ENCODE data around the gene EIF4EBP3. TPM values are rescaled to one million over a fixed set of nuclear protein-coding genes. Genes with fewer than 3 reads are reported as not detected.
A peak's percentile ranks its signal among the peaks of the same experiment; 100 is the strongest.
"Not testable (repeated sequence)": the region's sequence is repeated elsewhere in the genome, so short reads cannot be mapped to it uniquely, and the experiment has no call there.

Gene EIF4EBP3
- total RNA-seq, 1 experiment from 2014 or later = 18.8 TPM

DNA sequence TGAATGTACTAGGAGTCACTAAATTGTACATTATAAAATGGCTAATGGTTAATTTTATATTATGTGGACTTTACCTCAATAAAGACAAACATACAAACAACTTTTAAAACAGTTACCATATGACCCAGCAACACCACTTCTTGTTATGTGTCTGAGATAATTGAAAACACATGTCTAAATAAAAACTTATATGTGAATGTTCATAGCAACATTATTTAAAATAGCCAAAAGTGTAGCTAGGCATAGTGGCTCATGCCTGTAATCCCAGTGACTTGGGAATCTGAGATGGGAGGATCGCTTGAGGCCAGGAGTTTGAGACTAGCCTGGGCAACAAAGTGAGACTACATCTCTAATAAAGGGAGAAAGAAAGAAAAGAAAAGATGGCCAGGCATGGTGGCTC lies 40.0 kb downstream of the EIF4EBP3 start:
- H3K27ac Mint-ChIP-seq (ENCODE audit: unreplicated experiment) = no peak overlapping the region
- no peaks in the 10 kb centered on the region for H3K36me3 Mint-ChIP-seq (ENCODE audit: insufficient read depth, unreplicated experiment)
- TF ChIP-seq, protein P1, sequence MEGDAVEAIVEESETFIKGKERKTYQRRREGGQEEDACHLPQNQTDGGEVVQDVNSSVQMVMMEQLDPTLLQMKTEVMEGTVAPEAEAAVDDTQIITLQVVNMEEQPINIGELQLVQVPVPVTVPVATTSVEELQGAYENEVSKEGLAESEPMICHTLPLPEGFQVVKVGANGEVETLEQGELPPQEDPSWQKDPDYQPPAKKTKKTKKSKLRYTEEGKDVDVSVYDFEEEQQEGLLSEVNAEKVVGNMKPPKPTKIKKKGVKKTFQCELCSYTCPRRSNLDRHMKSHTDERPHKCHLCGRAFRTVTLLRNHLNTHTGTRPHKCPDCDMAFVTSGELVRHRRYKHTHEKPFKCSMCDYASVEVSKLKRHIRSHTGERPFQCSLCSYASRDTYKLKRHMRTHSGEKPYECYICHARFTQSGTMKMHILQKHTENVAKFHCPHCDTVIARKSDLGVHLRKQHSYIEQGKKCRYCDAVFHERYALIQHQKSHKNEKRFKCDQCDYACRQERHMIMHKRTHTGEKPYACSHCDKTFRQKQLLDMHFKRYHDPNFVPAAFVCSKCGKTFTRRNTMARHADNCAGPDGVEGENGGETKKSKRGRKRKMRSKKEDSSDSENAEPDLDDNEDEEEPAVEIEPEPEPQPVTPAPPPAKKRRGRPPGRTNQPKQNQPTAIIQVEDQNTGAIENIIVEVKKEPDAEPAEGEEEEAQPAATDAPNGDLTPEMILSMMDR (IDR thresholded peaks at IDR 0.05; ENCODE audit: unreplicated experiment) = no peak
- no peaks in the 10 kb centered on the region for H3K4me1 Mint-ChIP-seq (ENCODE audit: low read depth, unreplicated experiment)
- intact Hi-C loops (cut with micrococcal nuclease; ENCODE audit: unreplicated experiment) = no loop called here
- no peaks in the 10 kb centered on the region for H3K9me3 Mint-ChIP-seq (ENCODE audit: low read depth, unreplicated experiment)
- BruUV-seq (replicated peaks) = no TSS peak
- no peak for DNase-seq
- H3K27me3 Mint-ChIP-seq (ENCODE audit: unreplicated experiment) = no peaks in the 10 kb centered on the region
- CTCF ChIA-PET = no interaction called here
- H3K4me3 Mint-ChIP-seq (ENCODE audit: low read depth, unreplicated experiment) = no peak overlapping the region

DNA sequence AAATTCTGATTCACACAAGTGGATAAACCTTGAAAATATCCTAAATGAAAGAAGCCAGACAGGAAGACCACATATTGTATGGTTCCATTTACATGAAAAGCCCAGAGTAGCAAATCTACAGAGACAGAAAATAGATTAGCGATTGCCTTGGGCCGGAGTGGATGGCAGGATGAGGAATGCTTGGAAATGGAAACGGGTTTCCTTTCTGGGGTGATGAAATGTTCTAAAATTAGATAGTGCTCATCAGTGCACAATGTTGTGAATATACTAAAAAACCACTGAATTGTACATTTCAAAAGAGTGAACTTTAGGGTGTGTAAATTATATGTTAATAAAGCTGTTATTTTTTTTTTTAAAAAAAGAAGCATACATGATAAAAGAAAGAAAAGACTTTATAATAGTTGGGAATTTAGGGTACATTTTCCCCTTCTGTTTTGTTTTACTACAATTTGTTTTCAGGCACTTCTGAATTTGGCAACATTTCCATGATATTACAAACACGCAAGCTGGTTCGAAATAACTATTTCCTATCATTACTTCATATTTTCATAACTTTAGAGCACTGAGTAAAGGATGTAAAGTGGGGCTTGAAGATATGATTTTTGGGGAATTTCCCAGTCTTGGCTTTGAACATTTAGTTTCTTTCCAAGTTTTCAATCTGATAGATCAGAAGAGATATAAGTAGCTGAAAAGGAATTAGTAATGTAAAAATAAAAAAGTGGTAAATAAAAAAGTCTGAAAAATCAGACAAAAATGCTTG lies 41.0 kb downstream of the EIF4EBP3 start:
- Mint-ChIP-seq H3K9me3 (ENCODE audit: low read depth, unreplicated experiment) (no peaks in the 10 kb centered on the region), H3K4me3 (ENCODE audit: low read depth, unreplicated experiment) (no peak overlapping the region), H3K27me3 (ENCODE audit: unreplicated experiment) (no peaks in the 10 kb centered on the region), H3K4me1 (ENCODE audit: low read depth, unreplicated experiment) (no peaks in the 10 kb centered on the region), H3K27ac (ENCODE audit: unreplicated experiment) (no peak overlapping the region), H3K36me3 (ENCODE audit: insufficient read depth, unreplicated experiment) (no peaks in the 10 kb centered on the region)
- no peak for DNase-seq
- CTCF ChIA-PET = interaction anchor here (0.6 kb wide), 1 partner anchor 245 kb away, joined by 5 read pairs; no protein-coding TSS in a partner anchor
- no TSS peak for BruUV-seq (replicated peaks)
- intact Hi-C loops (cut with micrococcal nuclease; ENCODE audit: unreplicated experiment) = no loop called here
- TF ChIP-seq, protein P1 (IDR thresholded peaks at IDR 0.05; ENCODE audit: unreplicated experiment) = no peak

DNA sequence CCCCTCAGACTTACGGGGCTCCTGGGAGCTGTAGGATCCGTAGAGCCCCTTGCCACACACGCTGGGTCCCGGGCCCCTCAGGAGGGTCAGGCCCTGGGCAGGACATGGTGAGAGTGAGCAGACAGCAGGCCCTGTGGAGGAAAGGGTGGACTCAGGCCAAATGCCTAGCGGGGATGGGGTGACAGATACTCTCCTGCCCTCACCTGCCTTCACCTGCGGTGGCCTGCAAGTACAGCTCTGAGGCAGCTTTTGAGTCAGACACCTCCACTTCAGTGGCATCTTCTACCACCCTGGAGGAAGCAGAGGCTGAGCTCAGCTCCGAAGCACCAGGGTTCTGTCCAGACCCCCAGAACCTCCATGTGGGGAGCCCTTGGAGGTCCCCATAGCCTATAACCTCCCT lies 43.4 kb downstream of the EIF4EBP3 start:
- H3K9me3 Mint-ChIP-seq (ENCODE audit: low read depth, unreplicated experiment) = no peaks in the 10 kb centered on the region
- CTCF ChIA-PET = no interaction called here

DNA sequence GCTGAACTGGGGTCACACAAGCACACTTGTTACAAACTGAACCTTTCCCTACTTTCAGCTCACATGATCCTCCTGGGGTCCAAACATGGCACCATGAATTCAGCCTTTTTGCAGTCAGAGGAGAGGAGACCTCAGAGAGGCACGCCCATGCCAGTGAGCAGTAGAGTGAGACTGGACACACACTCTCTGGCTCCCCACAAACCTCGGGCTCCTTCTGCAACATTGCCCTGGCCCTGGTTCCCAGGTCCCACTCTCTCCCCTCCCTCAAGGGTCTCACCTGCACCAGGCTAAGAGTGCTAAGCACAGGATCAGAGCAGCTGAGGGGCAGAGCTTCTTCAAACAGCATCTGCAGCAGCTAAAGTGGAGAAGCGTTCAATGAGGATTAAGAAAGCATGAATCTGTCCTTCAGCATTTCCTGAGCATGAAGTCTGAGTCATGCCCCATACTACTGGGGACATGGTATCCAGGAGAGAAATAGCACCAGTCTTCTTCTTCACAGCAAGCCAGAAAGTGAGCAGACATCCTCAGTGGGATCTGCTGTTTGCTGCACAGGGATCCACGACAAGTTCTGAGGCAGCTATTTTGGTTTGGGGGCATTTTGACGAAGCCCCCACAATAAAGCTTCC lies 44.4 kb downstream of the EIF4EBP3 start:
- H3K36me3 Mint-ChIP-seq (ENCODE audit: insufficient read depth, unreplicated experiment) = no peaks in the 10 kb centered on the region
- TF ChIP-seq, protein P1 (IDR thresholded peaks at IDR 0.05; ENCODE audit: unreplicated experiment) = no peak
- no TSS peak for BruUV-seq (replicated peaks)
- H3K9me3 Mint-ChIP-seq (ENCODE audit: low read depth, unreplicated experiment) = no peaks in the 10 kb centered on the region
- DNase-seq = no peak
- peaks cover 15% of the 10 kb centered on the region for H3K4me1 Mint-ChIP-seq (ENCODE audit: low read depth, unreplicated experiment)
- intact Hi-C loops (cut with micrococcal nuclease; ENCODE audit: unreplicated experiment) = no loop called here
- H3K27me3 Mint-ChIP-seq (ENCODE audit: unreplicated experiment) = no peaks in the 10 kb centered on the region
- no peak overlapping the region for H3K4me3 Mint-ChIP-seq (ENCODE audit: low read depth, unreplicated experiment)
- no peak overlapping the region for H3K27ac Mint-ChIP-seq (ENCODE audit: unreplicated experiment)
- CTCF ChIA-PET = interaction anchor here (0.6 to 0.9 kb wide), 2 partner anchors 18 to 78 kb away, joined by 3 to 4 read pairs; no protein-coding TSS in a partner anchor

More for the DNA sequence above, 43.4 kb downstream of the EIF4EBP3 start:
- H3K36me3 Mint-ChIP-seq (ENCODE audit: insufficient read depth, unreplicated experiment) = no peaks in the 10 kb centered on the region
- no peak overlapping the region for H3K4me3 Mint-ChIP-seq (ENCODE audit: low read depth, unreplicated experiment)
- no peak for DNase-seq
- H3K4me1 Mint-ChIP-seq (ENCODE audit: low read depth, unreplicated experiment) = peaks cover 12% of the 10 kb centered on the region
- no TSS peak for BruUV-seq (replicated peaks)
- TF ChIP-seq, protein P1 (IDR thresholded peaks at IDR 0.05; ENCODE audit: unreplicated experiment) = no peak
- intact Hi-C loops (cut with micrococcal nuclease; ENCODE audit: unreplicated experiment) = no loop called here
- no peaks in the 10 kb centered on the region for H3K27me3 Mint-ChIP-seq (ENCODE audit: unreplicated experiment)
- H3K27ac Mint-ChIP-seq (ENCODE audit: unreplicated experiment) = no peak overlapping the region

DNA sequence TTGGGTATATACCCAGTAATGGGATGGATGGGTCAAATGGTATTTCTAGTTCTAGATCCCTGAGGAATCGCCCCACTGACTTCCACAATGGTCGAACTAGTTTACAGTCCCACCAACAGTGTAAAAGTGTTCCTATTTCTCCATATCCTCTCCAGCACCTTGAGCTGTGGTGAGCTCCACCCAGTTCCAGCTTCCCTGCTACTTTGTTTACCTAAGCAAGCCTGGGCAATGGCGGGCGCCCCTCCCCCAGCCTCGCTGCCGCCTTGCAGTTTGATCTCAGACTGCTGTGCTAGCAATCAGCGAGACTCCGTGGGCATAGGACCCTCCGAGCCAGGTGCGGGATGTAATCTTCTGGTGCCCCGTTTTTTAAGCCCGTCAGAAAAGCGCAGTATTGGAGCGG lies 45.6 kb downstream of the EIF4EBP3 start:
- H3K27ac Mint-ChIP-seq (ENCODE audit: unreplicated experiment); CTCF ChIA-PET; H3K27me3 Mint-ChIP-seq (ENCODE audit: unreplicated experiment); intact Hi-C loops (cut with micrococcal nuclease; ENCODE audit: unreplicated experiment); H3K36me3 Mint-ChIP-seq (ENCODE audit: insufficient read depth, unreplicated experiment); H3K9me3 Mint-ChIP-seq (ENCODE audit: low read depth, unreplicated experiment); BruUV-seq (replicated peaks): not testable (repeated sequence)
- peak overlapping the region; percentile 68 for H3K4me3 Mint-ChIP-seq (ENCODE audit: low read depth, unreplicated experiment)
- H3K4me1 Mint-ChIP-seq (ENCODE audit: low read depth, unreplicated experiment) = peaks cover 15% of the 10 kb centered on the region
- DNase-seq = peak; percentile 35

All from Calu3 (cell line).